22Rv1 (cell line): ENCODE data around the gene CEND1.
A peak's percentile ranks its signal among the peaks of the same experiment; 100 is the strongest.

Experiments used
- H3K27ac ChIP-seq: fragments of 450-650 bp; 2 replicates; pipeline ENCODE4 v1.5.1; 2017
- CTCF ChIP-seq: fragments of 450-650 bp; IDR thresholded peaks from 2 replicates; pipeline ENCODE4 v1.5.1; 2017; ENCODE audit warnings: mild to moderate bottlenecking
- ZFX ChIP-seq: fragments of 450-650 bp; IDR thresholded peaks from 2 replicates; pipeline ENCODE4 v1.6.1; 2017; ENCODE audit warnings: antibody characterized with exemption, borderline replicate concordance

The CEND1 gene

GRCh38 chr11:815675-816432, 26.0 kb upstream of the CEND1 start:
- TF ChIP-seq ZFX: no peak
- TF ChIP-seq CTCF: no peak
- H3K27ac ChIP-seq: peak overlapping the region; percentile 93; the same call in 1 of the 2 replicates

- peak overlapping the region; percentile 93 for H3K27ac ChIP-seq
- TF ChIP-seq ZFX (no peak), CTCF (no peak)
Observed at GRCh38 chr11:813456-814096, 23.7 kb upstream of the CEND1 start.

GRCh38 chr11:813072-813455, 23.2 kb upstream of the CEND1 start:
- TF ChIP-seq ZFX: no peak
- no peak for TF ChIP-seq CTCF
- peak overlapping the region; percentile 93 for H3K27ac ChIP-seq

- TF ChIP-seq CTCF (no peak), ZFX (no peak)
- peak overlapping the region; percentile 93 for H3K27ac ChIP-seq
Observed at GRCh38 chr11:812390-812789, 22.5 kb upstream of the CEND1 start.

GRCh38 chr11:811446-812245, 21.8 kb upstream of the CEND1 start:
- TF ChIP-seq CTCF (no peak), ZFX (no peak)
- H3K27ac ChIP-seq: peak overlapping the region; percentile 93

- TF ChIP-seq CTCF (no peak), ZFX (no peak)
- H3K27ac ChIP-seq: peak overlapping the region; percentile 93
Observed at GRCh38 chr11:810040-810567, 20.2 kb upstream of the CEND1 start.
